ENCODE measurements around the gene TTC12.

The TTC12 gene

DNA sequence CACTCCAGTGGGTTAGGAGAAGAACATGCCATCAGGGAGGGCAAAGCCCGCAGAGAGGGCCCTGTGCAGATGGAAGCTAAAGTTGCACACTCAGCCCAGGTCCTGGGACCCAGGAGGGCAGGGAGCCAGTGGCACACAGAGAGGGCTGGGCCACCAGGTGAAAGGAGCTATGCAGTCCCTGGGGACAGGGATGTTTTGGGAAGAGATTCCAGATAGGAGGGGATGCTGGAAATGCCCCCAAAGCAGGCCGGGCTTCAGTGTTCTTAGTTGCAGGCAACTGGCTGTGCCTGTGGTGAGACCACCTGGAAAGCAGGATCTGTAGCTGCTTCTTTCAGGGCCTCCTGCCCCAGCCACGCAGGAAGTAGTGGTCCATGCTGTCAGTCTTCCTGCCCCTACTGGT lies 92.8 kb downstream of the TTC12 start:
- no peak for FAIRE-seq

GRCh38 chr11:113408206-113408605 lies 93.8 kb downstream of the TTC12 start:
- no peak for FAIRE-seq

DNA sequence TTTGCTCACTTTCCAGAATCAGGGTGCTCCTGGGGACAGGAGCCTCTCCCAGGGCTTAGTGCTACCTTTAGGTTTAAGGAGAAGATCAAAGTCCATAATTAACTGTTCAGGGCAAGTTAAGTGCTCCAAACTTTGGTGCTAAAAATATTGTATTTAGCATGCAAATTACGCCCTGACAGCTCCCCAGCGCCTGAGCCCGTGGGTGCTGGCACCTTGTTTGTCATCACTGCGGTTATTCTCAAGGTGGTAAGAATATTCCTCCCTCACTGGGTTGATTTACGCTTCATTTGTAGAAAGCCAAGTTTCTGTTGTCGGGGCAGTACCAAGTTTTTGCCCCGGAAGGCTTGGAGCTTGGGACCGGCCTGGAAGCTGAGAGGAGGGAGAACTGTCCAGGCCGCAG lies 94.5 kb downstream of the TTC12 start:
- no peak for FAIRE-seq

DNA sequence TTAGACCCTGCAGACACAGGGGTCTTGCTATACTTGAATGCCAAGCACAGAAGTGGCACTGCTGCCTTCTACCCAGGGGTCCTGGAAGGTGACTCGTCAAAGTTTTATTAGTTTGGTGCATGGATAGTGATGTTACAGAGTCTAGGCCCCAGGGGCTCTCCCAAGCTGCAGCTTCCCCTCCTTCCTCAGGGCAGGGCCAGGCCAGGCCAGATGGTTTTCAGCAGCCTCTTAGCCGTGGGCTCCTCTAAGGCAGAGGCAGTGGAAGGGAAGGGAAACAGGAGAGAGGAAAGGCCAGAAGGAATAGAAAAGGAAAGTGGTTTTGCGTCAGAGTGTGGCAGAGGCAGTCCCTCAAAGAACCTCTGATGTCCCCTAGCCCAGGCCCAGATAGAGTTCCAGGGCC lies 95.1 kb downstream of the TTC12 start:
- FAIRE-seq: no peak

DNA sequence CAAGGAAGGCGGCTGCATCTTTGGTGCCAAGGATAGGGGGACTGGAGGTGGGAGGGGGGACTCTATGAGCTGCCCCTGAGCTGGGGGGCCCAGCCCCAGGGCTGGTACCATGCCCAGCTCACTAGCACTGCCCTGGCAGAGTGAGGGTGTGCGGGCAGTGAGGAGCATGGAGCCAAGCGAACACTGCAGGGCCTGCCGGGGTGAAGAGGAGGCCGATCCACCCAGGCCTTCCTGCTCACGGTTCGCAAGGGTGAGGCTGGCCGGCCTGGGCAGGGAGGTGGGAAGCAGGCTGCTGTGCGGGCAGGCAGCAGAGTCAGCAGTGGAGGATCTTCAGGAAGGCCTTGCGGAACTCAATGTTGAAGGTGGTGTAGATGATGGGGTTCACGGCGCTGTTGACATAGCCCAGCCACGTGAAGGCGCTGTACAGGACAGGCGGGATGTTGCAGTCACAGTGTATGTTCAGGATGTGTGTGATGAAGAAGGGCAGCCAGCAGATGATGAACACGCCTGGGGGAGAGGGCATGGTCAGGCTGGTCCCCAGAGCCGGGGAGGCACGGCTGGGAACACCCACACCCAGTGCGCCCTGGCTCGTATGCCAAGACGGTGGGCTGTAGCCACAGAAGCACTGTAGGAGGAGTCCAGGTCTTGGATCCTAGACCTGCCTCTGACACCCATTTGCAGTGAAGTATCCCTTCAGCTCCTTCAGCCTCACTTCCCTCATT lies 96.2 kb downstream of the TTC12 start:
- no peak for FAIRE-seq

GRCh38 chr11:113411536-113411935 lies 97.2 kb downstream of the TTC12 start:
- FAIRE-seq: no peak

GRCh38 chr11:113412675-113413074 lies 98.3 kb downstream of the TTC12 start:
- no peak for FAIRE-seq

- no peak for FAIRE-seq
Observed at GRCh38 chr11:113415343-113415742, 101.0 kb downstream of the TTC12 start.
